ENCODE results near the gene LIMA1.

DNA sequence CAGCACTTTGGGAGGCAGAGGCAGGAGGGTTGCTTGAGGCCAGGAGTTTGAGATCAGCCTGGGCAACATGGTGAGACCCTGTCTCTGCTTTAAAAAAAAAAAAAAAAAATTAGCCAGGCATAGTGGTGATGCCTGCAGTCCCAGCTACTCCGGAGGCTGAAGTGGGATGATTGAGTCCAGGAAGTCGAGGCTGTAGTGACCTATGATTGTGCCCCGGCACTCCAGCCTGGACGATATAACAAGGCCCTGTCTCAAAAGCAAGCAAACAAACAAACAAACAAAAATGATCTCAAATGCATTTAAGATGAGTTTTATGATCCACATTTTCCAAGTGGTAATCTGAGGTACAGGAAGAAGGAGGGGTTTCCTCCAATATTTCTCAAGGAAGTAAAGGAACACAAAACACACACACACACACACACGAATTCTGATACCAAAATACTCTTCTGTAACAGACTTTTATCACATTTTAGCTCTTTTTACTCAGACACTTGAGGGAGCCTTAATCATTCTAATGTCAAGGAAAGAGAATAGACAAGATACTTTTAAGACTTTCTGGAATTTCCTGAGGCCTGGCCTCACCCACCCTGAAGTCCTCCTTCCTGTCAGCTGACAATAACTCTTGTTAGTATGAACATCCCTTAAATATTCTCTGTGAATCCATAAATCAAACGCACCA is 71.8 kb downstream of the LIMA1 start:
- no peak for TF ChIP-seq CTCF (IDR thresholded peaks at IDR 0.05; ENCODE audit: poor library complexity, severe bottlenecking)
- TF ChIP-seq EP300 (conservative IDR thresholded peaks at IDR 0.05; ENCODE audit: poor library complexity, severe bottlenecking): no peak
- no peak for TF ChIP-seq EZH2 (IDR thresholded peaks at IDR 0.05; ENCODE audit: borderline replicate concordance, insufficient read depth, low read length, poor library complexity, severe bottlenecking)
- no peak for TF ChIP-seq SMC3 (conservative IDR thresholded peaks at IDR 0.05; ENCODE audit: poor library complexity)
- no peak for TF ChIP-seq REST (IDR thresholded peaks at IDR 0.05; ENCODE audit: borderline replicate concordance)
- TF ChIP-seq POLR2AphosphoS5 (IDR thresholded peaks at IDR 0.05): no peak
- TF ChIP-seq MXI1 (conservative IDR thresholded peaks at IDR 0.05; ENCODE audit: poor library complexity, severe bottlenecking): no peak

Data from neural cell (in vitro differentiated cells).